GM18499 (cell line): ENCODE data around the gene AVPR1A.

ENCODE experiments used
- ATAC-seq: cut with Tn5 transposase; IDR thresholded peaks from one replicate; pipeline ENCODE4 v1.9.1; 2021; ENCODE audit warnings: moderate number of reproducible peaks; ENCODE audit not compliant: insufficient read depth, unreplicated experiment

Gene AVPR1A

GRCh38 chr12:63095369-63095980, 55.5 kb downstream of the AVPR1A start:
- ATAC-seq, result no peak

GRCh38 chr12:63093711-63094110, 57.3 kb downstream of the AVPR1A start:
- ATAC-seq, result no peak

DNA sequence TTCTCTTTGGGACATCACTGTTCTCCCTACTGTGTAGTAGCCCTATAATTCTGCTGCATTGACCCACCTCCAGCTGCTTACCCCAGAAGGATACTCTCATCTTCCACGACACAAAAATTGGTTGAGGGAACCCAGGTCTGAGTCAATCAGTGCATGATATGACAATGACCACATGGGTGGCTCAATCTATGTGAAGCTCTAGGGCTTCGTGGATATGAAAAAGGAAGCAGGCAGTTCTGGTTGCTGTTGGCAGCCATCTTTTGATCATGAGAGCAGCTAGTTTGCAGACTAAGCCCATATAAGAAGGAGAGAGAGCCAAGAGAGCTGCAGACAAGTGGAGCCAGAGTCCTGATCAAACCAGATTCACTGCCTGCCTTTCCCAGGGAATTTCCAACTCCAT, 57.9 kb downstream of the AVPR1A start:
- ATAC-seq, result no peak
